LoVo (cell line): ENCODE results near the gene KLK12.

Source experiments
- DNase-seq: peaks from one replicate; pipeline ENCODE4 v3.0.0-alpha.2; 2016; ENCODE audit warnings: low spot score

KLK12 gene, protein sequence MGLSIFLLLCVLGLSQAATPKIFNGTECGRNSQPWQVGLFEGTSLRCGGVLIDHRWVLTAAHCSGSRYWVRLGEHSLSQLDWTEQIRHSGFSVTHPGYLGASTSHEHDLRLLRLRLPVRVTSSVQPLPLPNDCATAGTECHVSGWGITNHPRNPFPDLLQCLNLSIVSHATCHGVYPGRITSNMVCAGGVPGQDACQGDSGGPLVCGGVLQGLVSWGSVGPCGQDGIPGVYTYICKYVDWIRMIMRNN

GRCh38 chr19:51034704-51035103 lies at the start of gene KLK12:
Gene KLK12, minus strand, starts transcription at chr19:51035002. Its CDS starts 381 bp downstream, at chr19:51034621.
- DNase-seq, result no peak

DNA sequence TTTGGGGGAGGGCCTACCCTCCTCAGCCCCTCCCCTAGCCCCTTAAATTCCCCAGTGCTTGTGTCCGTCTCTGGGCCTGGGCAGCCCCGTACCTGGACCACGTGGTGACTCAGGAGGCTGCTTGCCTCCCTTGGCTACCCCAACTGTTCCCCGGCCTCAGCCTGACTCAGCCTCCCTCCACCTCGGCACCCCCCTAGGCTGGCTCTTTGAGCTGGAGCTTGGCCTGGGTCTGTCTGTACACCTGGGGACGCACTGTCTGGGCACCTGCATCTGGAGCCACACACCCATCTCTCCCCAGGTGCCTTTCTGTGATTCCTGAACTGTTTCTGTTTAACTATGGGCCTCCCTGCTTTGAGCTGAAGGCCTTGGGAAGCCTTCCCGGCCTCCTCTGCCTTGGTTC lies 49.7 kb upstream of the KLK12 start:
- no peak for DNase-seq

DNA sequence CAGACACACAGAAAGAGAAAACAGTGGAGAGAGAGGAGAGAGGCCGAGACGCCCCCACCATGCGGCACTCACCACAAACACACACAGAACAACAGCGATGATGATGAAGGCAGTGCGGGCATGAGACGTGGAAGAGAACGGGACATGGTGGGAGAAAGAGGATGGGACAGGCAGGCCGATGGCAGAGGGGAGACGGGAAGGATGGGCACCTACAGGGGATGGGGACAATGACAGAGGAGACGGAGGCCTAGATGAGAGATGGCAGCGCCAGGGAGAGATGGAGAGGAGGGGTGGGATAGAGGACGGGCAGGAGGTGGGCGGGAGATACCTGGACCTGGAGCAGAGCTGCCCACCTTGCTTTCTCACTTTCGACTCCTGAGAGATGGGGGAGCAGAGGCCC lies 49.0 kb upstream of the KLK12 start:
- no peak for DNase-seq

GRCh38 chr19:51083181-51083580 lies 48.4 kb upstream of the KLK12 start:
- no peak for DNase-seq

DNA sequence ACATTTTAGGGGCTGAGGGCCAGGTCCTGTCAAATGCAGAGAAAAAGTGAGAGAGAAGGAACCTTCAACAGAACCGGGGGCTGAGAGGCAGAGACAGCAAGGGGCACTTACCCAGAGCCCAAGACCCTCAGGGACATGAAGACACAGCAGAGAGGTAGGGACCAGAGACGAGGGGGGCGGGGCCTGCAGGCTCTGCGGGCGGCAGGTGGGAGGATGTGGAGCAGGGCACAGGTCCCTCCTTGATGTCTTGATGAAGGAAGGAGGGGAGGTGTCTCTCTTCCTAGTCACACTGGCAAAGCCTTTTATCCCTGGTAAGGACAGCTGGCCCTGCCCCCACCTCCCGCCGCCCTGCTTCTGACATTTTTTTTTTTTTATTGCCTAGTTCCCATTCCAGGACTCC lies 47.8 kb upstream of the KLK12 start, which contains the start of gene KLK14:
Gene KLK14 (minus strand): TSS at position 277 of the 400 bp plus-strand sequence. CDS start 273 bp downstream, at position 4.
- no peak for DNase-seq

DNA sequence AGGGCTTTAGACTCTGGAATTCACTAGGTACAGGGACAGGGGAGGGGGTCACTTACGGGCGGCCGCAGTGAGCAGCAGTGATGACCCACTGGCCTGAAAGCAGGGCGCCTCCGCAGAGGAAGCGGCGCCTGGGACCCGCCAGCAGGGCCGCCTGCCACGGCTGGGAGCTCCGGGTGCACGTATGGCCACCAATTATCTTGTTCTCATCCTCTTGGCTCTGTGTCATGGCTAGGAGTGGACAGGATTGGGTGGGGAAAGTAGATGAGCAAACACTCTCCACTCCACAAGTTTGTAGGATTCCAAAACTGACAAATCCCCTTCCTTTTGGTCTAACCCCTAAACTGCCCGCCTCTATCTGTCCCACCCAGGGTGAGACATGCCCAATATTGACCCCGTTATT lies 46.7 kb upstream of the KLK12 start:
- DNase-seq, result no peak

DNA sequence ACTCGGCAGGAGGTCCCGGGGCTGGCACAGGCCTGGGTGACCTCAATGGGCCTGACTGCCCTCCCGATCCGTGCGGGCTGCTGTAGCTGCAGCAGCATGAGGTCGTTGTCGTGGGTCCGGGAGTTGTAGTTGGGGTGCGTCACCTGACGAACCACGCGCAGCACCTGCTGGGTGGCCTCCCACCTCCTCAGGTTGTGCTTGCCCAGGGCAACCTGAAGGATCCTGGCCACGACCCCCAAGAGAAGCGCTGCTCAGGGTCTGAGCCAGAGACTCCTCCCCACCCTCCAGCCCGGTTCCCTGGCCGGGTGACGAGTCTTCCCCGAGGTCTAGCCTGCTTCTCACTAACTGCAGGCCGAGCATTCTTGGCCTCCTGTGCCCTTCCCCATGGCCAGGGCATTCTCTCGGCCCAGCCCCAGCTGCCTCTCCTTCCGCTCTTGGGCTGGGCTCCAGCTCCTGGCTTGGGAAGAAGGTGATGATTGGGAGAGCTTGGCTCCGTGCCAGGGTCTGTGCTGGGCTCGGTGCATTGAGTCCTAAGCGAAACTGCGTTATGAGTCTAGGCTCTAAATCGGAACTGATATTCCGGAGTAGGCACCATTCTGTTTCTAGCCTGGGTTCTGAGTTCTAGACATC lies 44.8 kb upstream of the KLK12 start:
- DNase-seq, result peak; percentile 10

DNA sequence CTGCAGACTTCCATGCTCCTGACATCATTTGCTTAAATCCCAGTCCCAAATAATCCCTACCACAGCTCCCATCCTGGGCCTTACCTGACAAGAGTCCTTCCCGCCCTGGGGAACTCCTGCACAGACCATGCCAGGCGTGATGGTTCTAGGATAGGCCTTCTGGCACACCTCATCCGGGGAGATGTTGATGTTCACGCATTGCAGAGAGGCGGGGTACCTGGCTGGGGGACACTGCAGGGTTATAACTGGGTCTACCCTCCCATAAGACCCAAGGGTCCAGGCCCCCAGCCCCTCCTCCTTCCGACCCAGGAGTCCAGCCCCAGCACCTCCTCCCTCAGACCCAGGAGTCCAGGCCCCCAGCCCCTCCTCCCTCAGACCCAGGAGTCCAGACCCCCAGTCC lies 43.9 kb upstream of the KLK12 start:
- DNase-seq, result no peak

- DNase-seq, result no peak
Observed at GRCh38 chr19:51078104-51078503, 43.3 kb upstream of the KLK12 start.

DNA sequence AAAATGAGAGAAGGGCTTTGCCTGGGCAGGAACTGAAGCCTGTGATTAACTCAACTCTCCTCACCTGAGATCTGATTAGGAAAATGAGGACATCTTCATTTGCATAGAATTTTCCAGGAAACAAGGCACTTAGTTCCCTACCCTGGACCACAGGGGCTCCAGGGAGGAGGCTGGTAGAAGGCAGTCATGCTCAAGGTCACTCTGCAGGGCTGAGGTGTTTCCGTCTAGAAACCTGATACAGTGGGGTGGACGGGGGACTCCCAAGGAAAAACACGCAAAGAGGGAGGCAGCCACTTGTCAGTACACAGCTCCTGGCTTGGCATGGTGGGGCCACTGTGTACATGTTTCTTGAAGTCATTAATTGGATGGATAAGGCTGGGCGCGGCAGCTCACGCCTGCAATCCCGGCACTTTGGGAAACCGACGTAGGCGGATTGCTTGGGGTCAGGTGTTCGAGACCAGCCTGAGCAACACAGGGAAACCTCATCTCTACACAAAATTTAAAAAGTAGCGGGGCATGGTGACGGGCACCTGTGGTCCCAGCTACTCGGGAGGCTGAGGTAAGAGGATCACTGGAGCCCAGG lies 41.9 kb upstream of the KLK12 start:
- no peak for DNase-seq

DNA sequence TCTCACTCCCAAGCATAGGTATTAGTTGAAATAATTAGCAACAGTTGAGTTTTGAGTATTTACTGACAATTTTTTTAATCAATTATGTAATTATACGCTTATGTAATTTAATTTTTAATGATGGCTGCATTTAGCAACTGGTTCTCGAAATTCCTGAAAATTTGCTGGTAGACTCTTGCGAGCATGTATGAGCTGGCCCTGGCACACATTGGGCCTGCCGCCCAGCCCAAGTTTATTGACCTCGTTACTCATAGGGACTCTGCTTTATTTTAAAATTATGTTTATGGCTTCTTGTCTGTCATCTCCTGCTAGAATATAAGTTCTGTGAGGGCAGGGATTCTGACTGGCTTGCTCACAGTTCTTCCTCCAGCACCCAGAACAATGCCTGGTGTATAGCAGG lies 41.2 kb upstream of the KLK12 start:
- no peak for DNase-seq

DNA sequence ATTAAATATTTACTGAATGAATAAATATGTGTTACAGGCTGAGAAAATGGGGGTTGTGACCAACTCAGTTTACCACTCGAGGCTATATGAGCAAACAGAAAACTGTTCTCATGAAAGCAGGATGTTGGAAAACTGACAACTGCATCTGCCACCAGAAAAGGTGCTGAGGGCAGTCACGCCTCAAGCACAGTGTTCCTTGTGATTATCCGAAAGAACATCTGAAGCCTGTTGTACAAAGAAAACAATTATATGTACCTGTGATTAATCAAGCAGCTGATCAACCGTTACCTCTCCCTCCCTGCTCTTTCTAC lies 36.2 kb upstream of the KLK12 start:
- DNase-seq, result no peak

DNA sequence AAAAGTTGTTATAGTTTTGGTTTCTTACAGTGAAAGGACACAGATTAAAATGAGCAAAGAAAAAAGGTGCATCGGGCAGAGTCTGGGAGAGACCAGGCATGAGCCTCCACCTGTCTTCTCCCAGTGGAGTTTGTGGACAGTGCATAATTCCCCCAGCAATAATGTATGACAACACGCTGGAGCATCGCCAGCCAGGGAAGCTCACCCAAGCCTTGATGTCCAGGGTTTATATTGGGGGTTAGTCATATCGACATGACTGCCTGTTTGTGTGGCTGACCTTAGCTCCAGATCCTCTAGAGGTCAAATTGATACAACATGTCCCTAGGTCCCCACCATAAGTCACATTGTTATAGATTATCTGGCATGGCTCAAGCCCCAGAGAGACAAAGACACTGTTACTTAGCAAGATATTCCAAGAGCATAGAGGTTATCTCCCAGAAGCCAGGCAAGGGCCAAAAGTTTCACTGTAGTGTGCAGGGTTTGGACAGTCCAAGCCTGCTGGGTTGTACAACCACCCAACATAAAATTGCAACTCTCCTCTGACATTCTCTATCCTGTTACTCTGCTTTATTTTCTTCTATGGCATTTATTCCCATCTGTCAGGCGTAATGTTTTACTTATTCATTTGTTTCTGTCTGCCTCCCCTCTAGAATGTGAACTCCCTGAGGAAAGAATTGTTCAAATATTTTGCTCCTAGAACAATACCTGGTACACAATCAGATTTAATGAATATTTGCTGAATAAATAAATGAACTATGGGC lies 35.7 kb upstream of the KLK12 start:
- peak; percentile 4 for DNase-seq

- DNase-seq, result no peak
Observed at GRCh38 chr19:51066393-51067186, 31.8 kb upstream of the KLK12 start.

DNA sequence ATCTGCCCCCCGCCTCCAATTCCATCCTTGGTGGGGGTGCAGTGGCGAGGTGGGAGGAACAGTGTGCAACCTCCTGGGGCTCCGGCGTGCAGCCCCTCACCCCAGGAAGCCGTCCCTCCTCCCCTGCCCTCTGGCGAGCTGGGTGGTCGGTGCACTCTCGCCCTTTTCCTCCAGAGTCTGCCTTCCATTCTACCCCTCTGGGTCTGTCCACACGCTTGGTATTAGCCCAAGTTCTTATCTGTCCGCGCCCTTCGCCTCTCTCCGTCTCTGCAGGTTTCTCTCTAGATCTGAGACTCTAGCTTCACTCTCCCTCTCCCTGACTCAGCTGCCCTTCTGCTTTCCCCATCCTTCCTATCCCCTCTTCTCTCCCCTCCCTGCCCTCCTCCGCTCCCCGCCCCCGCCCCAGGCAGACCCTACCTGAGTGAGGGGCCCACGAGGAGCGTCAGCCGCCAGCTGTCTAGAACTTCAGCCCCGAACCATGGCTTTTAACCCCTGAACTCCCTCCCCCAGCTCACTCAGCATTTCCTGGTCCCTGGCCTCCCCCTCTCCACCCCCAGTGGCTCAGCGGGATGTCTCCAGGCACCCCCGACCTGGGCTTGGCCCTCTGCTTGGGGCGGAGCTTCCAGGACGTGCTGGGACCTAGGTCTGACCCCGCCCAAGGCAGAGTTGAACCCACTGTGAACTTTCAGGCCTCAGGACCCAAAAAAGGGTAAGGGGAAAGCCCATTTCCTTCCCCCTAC lies 30.6 kb upstream of the KLK12 start:
- no peak for DNase-seq

DNA sequence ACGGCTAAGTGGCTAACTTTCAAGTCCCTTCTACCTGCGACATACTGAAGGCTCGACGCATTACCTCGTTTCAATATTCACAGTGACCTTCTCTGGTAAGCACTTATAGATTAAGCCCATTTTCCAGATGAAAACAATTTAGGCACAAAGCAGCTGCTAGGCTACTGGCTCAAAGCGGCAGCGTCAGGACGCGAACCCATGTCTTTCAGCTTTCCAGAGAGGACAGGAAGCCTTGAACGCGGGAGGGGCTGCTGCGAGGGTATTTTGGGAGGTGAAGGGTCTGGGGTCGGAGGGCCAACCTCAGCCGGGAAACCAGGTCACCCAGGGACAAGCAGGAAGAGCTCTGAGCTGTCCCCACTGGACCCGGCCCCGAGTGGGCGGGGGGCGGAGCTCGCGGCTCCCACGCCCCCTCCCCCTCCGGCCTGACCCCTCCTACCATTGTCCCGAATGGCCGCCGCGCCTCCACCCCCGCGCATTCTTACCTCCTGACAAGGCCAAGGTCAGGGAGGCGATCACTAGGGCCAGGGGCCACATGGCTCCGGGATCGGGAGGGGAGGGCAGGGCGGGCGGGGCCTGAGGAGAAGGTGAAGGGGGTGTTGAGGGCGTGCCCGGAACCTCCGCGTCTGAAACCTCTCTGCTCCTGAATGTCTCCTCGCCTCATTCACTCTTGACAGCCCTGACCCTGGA lies 29.9 kb upstream of the KLK12 start, which contains the start of gene KLK13:
Gene KLK13 (minus strand): TSS at position 559 of the 687 bp plus-strand sequence. CDS start 25 bp downstream, at position 534.
- DNase-seq, result peak; percentile 5

DNA sequence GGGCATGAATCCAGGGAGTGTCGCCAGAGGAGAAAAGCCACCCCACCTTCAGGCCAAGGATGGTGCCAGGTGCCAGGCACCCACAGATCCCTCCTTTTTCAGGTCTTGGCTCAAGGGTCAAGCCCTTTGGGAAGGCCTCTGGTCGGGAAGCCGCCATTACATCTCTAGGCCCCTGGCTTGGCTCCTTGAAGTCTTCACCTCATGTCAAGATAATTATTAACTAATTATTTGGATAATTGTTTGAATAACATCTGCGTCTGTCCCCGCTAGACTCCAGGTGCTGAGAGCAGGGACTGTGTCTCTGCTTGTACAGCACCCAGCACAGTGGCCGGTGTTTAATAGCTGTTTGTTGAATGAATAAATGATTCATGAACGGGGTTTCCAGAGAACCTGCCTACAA lies 28.9 kb upstream of the KLK12 start:
- no peak for DNase-seq

DNA sequence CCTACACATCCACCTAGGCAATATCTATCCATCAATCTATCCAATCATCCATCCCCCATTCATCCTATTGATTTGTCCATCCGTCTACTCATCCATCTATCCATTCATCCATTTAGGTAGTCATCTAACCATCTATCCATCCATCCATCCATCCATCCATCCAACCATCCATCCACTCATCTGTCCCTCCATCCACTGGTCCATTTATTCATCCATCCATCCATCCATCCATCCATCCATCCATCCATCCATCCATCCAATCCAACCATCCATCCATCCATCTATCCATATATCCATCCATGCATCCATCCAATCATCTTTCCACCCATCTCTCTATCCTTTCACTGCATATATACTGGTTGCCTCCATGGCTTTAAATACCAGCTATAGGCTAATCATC lies 26.2 kb upstream of the KLK12 start:
- no peak for DNase-seq

- no peak for DNase-seq
Observed at GRCh38 chr19:51060336-51060735, 25.5 kb upstream of the KLK12 start.

DNA sequence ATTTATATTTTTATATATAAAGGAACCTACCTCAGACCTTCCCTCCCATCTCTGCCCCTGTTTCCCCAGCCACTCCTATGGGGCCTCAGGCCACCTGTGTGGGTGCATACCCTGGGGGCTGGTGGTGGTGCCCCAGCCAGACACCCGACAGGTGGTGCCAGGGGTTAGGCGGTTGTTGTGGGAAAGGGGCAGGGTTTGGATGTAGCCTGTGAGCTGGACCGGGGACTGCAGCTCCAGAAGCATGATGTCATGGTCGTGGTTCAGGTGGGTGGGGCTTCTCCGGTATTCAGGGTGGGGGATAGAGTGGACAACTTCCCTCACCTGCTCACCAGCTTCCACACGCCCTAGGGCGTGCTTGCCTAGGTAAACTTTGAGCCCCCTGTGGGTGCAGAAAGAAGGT lies 24.9 kb upstream of the KLK12 start:
- DNase-seq, result no peak

GRCh38 chr19:51055866-51056265 lies 21.1 kb upstream of the KLK12 start:
- no peak for DNase-seq
